Testis (tissue), 3 donors: ENCODE results near the gene BABAM2. TPM values are rescaled to one million over a fixed set of nuclear protein-coding genes. Genes with fewer than 3 reads are reported as not detected.

ENCODE experiments used
- DNase-seq: peaks from one replicate; pipeline ENCODE4 v3.0.0-alpha.2; 2019
- H3K27ac ChIP-seq, 2 donors: fragments of 200-600 bp; sonication (generic); one replicate each; pipeline ENCODE4 v1.5.1; 2019
- H3K27me3 ChIP-seq: fragments of 200-600 bp; sonication (generic); one replicate; pipeline ENCODE4 v1.5.1; 2019
- H3K36me3 ChIP-seq: fragments of 200-600 bp; sonication (generic); one replicate; pipeline ENCODE4 v1.5.1; 2017; ENCODE audit warnings: low read depth; ENCODE audit errors: missing control alignments
- H3K4me1 ChIP-seq: fragments of 200-600 bp; sonication (generic); one replicate; pipeline ENCODE4 v1.5.1; 2019
- H3K4me3 ChIP-seq, 2 donors: fragments of 200-600 bp; sonication (generic); one replicate each; pipeline ENCODE4 v1.5.1; 2017 to 2019
- H3K9me3 ChIP-seq: fragments of 200-600 bp; sonication (generic); one replicate; pipeline ENCODE4 v1.5.1; 2017
- POLR2A ChIP-seq: fragments of 450-650 bp; IDR thresholded peaks from one replicate; pipeline ENCODE4 v1.6.1; 2017; ENCODE audit warnings: antibody characterized with exemption, mild to moderate bottlenecking, moderate library complexity
- WGBS, 2 donors: methylation state at CpG; one replicate each; pipeline ENCODE4 v1.1.5; 2018; 5-methylcytosine and 5-hydroxymethylcytosine counted together
- intact Hi-C: fragments of 100-400 bp; cut with DNase I; formaldehyde crosslinking; loops from one replicate; pipeline ENCODE4 v1.15.1; 2023; ENCODE audit warnings: low total_unique reads
- polyA plus RNA-seq: library from polyadenylated mRNA; stranded (reverse); fragments of 350-450 nt; fragmentation: Illumina TruSeq; extraction: RNeasy Lipid Tissue Mini Kit (QIAGEN cat#74804); gene quantifications from one replicate; pipeline ENCODE4 v1.2.3, GENCODE V29; 2014; ENCODE audit warnings: low read depth, low replicate concordance; ENCODE audit not compliant: insufficient read depth
- total RNA-seq, 2 donors: library from RNA; depleted of rRNA; stranded (reverse); fragments of >200 nt; gene quantifications; one replicate each; pipeline ENCODE4 v1.2.3, GENCODE V29; 2016
- TF ChIP-seq, protein P1 (sequence below), 3 experiments: fragments of 450-650 bp in 2 of 3; fragments of 200-600 bp in 1 of 3; sonication (generic) in 1 of 3; IDR thresholded peaks; one replicate each; pipeline ENCODE4 v1.5.1; 2016 to 2019; ENCODE audit warnings: antibody characterized with exemption in 3 of 3, mild to moderate bottlenecking in 2 of 3, moderate library complexity in 1 of 3

BABAM2 gene
- total and polyA plus RNA-seq, 3 donors from 2014 or later, result 49.2 to 70.6 (median 59.1) TPM

DNA sequence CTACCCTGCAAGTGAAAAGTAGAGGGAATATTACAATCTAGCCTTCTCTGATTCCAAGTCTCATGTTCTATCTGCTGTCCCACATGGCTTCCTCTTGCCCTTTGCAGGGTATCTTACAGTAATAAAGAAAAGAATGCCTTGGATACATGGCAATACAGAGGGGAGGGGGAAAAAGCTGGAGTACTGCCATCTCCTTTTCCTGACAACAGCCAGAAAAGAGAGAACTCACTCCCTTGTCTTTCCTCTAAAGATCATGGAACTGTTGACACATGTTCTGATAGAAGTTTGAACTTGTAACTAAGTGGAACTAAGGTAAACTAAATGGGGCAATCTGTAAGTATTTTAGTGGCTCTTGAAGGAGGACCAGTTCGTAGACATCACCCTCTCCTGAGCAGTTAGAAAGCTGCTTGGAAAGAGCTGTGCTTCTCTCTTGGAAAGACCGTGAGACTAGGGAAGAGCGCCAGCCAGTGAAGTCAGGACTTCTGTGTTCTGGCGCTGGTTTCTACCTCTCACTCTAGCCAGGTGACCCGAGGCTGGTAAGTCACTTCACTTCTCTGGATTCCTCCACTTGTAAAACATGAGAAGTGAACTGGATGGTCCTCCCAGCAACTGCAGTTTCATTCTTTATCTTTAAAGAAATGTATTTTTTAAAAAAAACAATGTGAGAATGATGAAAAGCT is 259.8 kb downstream of the BABAM2 start:
- Histone ChIP-seq H3K4me3 (no peak overlapping the region), H3K36me3 (no peaks in the 10 kb centered on the region), H3K4me1 (peaks cover 7% of the 10 kb centered on the region), H3K9me3 (no peaks in the 10 kb centered on the region), H3K27ac (no peak overlapping the region), H3K27me3 (no peaks in the 10 kb centered on the region)
- no peak for TF ChIP-seq POLR2A
- TF ChIP-seq, protein P1, sequence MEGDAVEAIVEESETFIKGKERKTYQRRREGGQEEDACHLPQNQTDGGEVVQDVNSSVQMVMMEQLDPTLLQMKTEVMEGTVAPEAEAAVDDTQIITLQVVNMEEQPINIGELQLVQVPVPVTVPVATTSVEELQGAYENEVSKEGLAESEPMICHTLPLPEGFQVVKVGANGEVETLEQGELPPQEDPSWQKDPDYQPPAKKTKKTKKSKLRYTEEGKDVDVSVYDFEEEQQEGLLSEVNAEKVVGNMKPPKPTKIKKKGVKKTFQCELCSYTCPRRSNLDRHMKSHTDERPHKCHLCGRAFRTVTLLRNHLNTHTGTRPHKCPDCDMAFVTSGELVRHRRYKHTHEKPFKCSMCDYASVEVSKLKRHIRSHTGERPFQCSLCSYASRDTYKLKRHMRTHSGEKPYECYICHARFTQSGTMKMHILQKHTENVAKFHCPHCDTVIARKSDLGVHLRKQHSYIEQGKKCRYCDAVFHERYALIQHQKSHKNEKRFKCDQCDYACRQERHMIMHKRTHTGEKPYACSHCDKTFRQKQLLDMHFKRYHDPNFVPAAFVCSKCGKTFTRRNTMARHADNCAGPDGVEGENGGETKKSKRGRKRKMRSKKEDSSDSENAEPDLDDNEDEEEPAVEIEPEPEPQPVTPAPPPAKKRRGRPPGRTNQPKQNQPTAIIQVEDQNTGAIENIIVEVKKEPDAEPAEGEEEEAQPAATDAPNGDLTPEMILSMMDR (IDR thresholded peaks at IDR 0.05), result no peak
- DNase-seq, result peak; percentile 37
- intact Hi-C loops, result no loop called here
- 51 to 70% methylated on average over 5 of the region's 5 CpGs for WGBS, 2 donors

DNA sequence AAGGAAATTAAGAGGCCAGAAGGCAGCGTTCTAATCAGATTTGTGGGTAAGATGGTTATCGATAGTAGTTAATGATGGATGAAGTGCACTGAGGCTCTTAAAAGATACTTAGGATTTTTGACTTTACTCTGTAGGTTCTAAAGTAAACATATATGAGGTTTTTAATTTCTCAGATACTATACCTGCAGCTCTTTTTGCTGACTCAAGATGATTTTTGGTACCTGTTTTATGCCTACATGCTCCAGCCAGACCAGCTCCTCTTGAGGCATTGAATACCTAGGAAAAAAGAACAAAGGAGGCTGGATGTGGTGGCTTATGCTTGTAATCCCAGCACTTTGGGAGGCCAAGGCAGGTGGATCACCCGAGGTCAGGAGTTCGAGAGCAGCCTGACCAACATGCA is 260.5 kb downstream of the BABAM2 start:
- no peak overlapping the region for H3K27ac ChIP-seq
- no peaks in the 10 kb centered on the region for H3K36me3 ChIP-seq
- intact Hi-C loops, result no loop called here
- WGBS, 2 donors, result 86 to 95% methylated on average over 4 of the region's 4 CpGs
- no peak for TF ChIP-seq POLR2A
- TF ChIP-seq, protein P1 (IDR thresholded peaks at IDR 0.05), result no peak
- no peaks in the 10 kb centered on the region for H3K27me3 ChIP-seq
- no peak overlapping the region for H3K4me3 ChIP-seq
- no peaks in the 10 kb centered on the region for H3K9me3 ChIP-seq
- DNase-seq, result no peak
- H3K4me1 ChIP-seq, result peaks cover 7% of the 10 kb centered on the region

DNA sequence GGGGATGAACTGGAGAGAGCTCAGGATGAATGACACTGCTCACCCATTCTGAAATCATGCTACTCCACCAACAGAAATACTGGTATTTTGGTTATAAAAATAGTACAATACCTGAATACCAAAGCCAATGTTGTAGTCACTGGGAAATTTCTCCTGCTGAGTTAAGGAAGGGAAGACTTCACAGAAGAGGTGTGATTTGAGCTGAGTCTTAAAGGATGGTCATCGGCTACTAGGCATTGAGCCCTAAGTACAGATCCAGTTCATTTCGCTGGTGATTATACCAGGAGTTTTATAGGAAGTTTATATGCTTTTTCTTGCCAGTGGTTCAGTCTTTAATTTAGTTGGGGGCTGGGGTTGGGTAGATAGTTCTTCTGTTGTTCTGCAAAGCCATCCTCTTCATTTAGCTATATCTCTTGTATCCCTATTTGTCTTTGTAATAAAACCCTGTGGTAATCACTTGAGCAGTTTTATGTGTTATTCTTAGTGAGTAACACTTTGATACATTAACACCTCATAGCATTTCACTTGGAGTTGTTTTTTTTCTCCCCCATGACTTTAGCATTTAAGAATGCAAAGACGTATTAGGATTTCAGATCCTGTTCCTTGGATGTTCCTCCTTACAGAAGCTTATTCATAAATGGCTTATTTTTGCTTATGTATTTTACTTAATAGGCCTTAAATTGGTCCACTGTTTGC is 262.2 kb downstream of the BABAM2 start:
- TF ChIP-seq POLR2A, result no peak
- TF ChIP-seq, protein P1 (IDR thresholded peaks at IDR 0.05), result no peak
- intact Hi-C loops, result no loop called here
- Histone ChIP-seq H3K9me3 (no peaks in the 10 kb centered on the region), H3K4me3 (no peak overlapping the region), H3K36me3 (no peaks in the 10 kb centered on the region), H3K4me1 (peaks cover 7% of the 10 kb centered on the region), H3K27ac (no peak overlapping the region), H3K27me3 (no peaks in the 10 kb centered on the region)
- DNase-seq, result no peak
- WGBS, 2 donors, result 91% methylated on average over 3 of the region's 3 CpGs

DNA sequence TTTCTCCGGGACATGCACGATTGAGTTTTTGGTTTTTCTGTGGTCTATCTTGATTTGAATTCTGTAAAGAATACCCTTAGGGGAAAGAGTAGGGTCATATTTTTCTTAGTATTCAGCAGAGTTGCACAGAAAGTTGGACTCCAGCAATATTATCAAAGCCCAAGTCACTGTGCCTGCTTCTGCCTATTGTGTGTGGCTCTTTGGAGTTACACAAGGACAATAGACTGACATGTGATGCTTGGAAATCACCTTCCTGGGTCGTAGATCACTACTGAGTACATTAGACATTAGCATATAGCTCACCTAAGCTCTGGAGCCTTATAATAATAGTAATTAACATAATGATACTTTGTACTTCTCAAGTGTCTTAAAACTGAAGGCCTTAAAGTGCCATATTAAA is 263.3 kb downstream of the BABAM2 start:
- H3K4me1 ChIP-seq, result peaks cover 7% of the 10 kb centered on the region
- WGBS, 2 donors, result 88 to 92% methylated on average over 3 of the region's 3 CpGs
- no peak for DNase-seq
- H3K27me3 ChIP-seq, result no peaks in the 10 kb centered on the region
- no peak overlapping the region for H3K27ac ChIP-seq
- H3K36me3 ChIP-seq, result no peaks in the 10 kb centered on the region
- H3K4me3 ChIP-seq, result no peak overlapping the region
- intact Hi-C loops, result no loop called here
- no peaks in the 10 kb centered on the region for H3K9me3 ChIP-seq
- TF ChIP-seq, protein P1 (IDR thresholded peaks at IDR 0.05), result no peak
- TF ChIP-seq POLR2A, result no peak
